Measurements from ENCODE around the gene ISM2.
A peak's percentile ranks its signal among the peaks of the same experiment; 100 is the strongest.

ISM2 gene

GRCh38 chr14:77505031-77505430 lies 6.4 kb upstream of the ISM2 start:
- H3K4me1 ChIP-seq (ENCODE audit: control insufficient read depth, insufficient read depth, low read length), result no peaks in the 10 kb centered on the region
- no peak overlapping the region for H3K9ac ChIP-seq (ENCODE audit: low read depth, low read length)
- no peaks in the 10 kb centered on the region for H3K36me3 ChIP-seq (ENCODE audit: control insufficient read depth, insufficient read depth, low read length)
- peaks cover 9% of the 10 kb centered on the region for H3K27me3 ChIP-seq (ENCODE audit: control insufficient read depth, insufficient read depth, low read length)
- no peaks in the 10 kb centered on the region for H3K9me3 ChIP-seq (ENCODE audit: control insufficient read depth, insufficient read depth, low read length)
- H3K4me3 ChIP-seq (ENCODE audit: low read depth, low read length), result no peak overlapping the region

- H3K9me3 ChIP-seq (ENCODE audit: control insufficient read depth, insufficient read depth, low read length), result no peaks in the 10 kb centered on the region
- no peak overlapping the region for H3K9ac ChIP-seq (ENCODE audit: low read depth, low read length)
- no peaks in the 10 kb centered on the region for H3K4me1 ChIP-seq (ENCODE audit: control insufficient read depth, insufficient read depth, low read length)
- H3K27me3 ChIP-seq (ENCODE audit: control insufficient read depth, insufficient read depth, low read length), result peaks cover 23% of the 10 kb centered on the region
- H3K36me3 ChIP-seq (ENCODE audit: control insufficient read depth, insufficient read depth, low read length), result no peaks in the 10 kb centered on the region
- H3K4me3 ChIP-seq (ENCODE audit: low read depth, low read length), result no peak overlapping the region
These were observed 4.5 kb upstream of the ISM2 start for GRCh38 chr14:77503138-77503537.

GRCh38 chr14:77502109-77502782 lies 3.6 kb upstream of the ISM2 start:
- Histone ChIP-seq H3K4me3 (ENCODE audit: low read depth, low read length) (no peak overlapping the region), H3K4me1 (ENCODE audit: control insufficient read depth, insufficient read depth, low read length) (no peaks in the 10 kb centered on the region)

GRCh38 chr14:77498984-77499527 lies 440 bp upstream of the ISM2 start:
- peak overlapping the region; percentile 68 for H3K4me3 ChIP-seq (ENCODE audit: low read depth, low read length)
- no peaks in the 10 kb centered on the region for H3K36me3 ChIP-seq (ENCODE audit: control insufficient read depth, insufficient read depth, low read length)
- H3K9me3 ChIP-seq (ENCODE audit: control insufficient read depth, insufficient read depth, low read length), result no peaks in the 10 kb centered on the region
- H3K27me3 ChIP-seq (ENCODE audit: control insufficient read depth, insufficient read depth, low read length), result peaks cover 40% of the 10 kb centered on the region
- no peaks in the 10 kb centered on the region for H3K4me1 ChIP-seq (ENCODE audit: control insufficient read depth, insufficient read depth, low read length)
- H3K9ac ChIP-seq (ENCODE audit: low read depth, low read length), result peak overlapping the region; percentile 24

More at GRCh38 chr14:77502109-77502782, 3.6 kb upstream of the ISM2 start:
- no peaks in the 10 kb centered on the region for H3K36me3 ChIP-seq (ENCODE audit: control insufficient read depth, insufficient read depth, low read length)
- H3K9ac ChIP-seq (ENCODE audit: low read depth, low read length), result no peak overlapping the region
- no peaks in the 10 kb centered on the region for H3K9me3 ChIP-seq (ENCODE audit: control insufficient read depth, insufficient read depth, low read length)
- peaks cover 32% of the 10 kb centered on the region for H3K27me3 ChIP-seq (ENCODE audit: control insufficient read depth, insufficient read depth, low read length)

GRCh38 chr14:77495334-77495733 lies 3.3 kb downstream of the ISM2 start:
- Histone ChIP-seq H3K9ac (ENCODE audit: low read depth, low read length) (no peak overlapping the region), H3K36me3 (ENCODE audit: control insufficient read depth, insufficient read depth, low read length) (no peaks in the 10 kb centered on the region), H3K4me1 (ENCODE audit: control insufficient read depth, insufficient read depth, low read length) (no peaks in the 10 kb centered on the region), H3K27me3 (ENCODE audit: control insufficient read depth, insufficient read depth, low read length) (peaks cover 34% of the 10 kb centered on the region), H3K9me3 (ENCODE audit: control insufficient read depth, insufficient read depth, low read length) (no peaks in the 10 kb centered on the region), H3K4me3 (ENCODE audit: low read depth, low read length) (no peak overlapping the region)

GRCh38 chr14:77491056-77491455 lies 7.6 kb downstream of the ISM2 start:
- Histone ChIP-seq H3K4me1 (ENCODE audit: control insufficient read depth, insufficient read depth, low read length) (no peaks in the 10 kb centered on the region), H3K9ac (ENCODE audit: low read depth, low read length) (no peak overlapping the region), H3K36me3 (ENCODE audit: control insufficient read depth, insufficient read depth, low read length) (no peaks in the 10 kb centered on the region), H3K4me3 (ENCODE audit: low read depth, low read length) (no peak overlapping the region), H3K9me3 (ENCODE audit: control insufficient read depth, insufficient read depth, low read length) (no peaks in the 10 kb centered on the region), H3K27me3 (ENCODE audit: control insufficient read depth, insufficient read depth, low read length) (peaks cover 2% of the 10 kb centered on the region)

GRCh38 chr14:77490347-77490986 lies 8.1 kb downstream of the ISM2 start:
- Histone ChIP-seq H3K27me3 (ENCODE audit: control insufficient read depth, insufficient read depth, low read length) (peaks cover 2% of the 10 kb centered on the region), H3K4me1 (ENCODE audit: control insufficient read depth, insufficient read depth, low read length) (no peaks in the 10 kb centered on the region), H3K36me3 (ENCODE audit: control insufficient read depth, insufficient read depth, low read length) (no peaks in the 10 kb centered on the region), H3K9me3 (ENCODE audit: control insufficient read depth, insufficient read depth, low read length) (no peaks in the 10 kb centered on the region), H3K9ac (ENCODE audit: low read depth, low read length) (no peak overlapping the region), H3K4me3 (ENCODE audit: low read depth, low read length) (no peak overlapping the region)

- Histone ChIP-seq H3K4me1 (ENCODE audit: control insufficient read depth, insufficient read depth, low read length) (no peaks in the 10 kb centered on the region), H3K9ac (ENCODE audit: low read depth, low read length) (no peak overlapping the region), H3K27me3 (ENCODE audit: control insufficient read depth, insufficient read depth, low read length) (no peaks in the 10 kb centered on the region), H3K36me3 (ENCODE audit: control insufficient read depth, insufficient read depth, low read length) (no peaks in the 10 kb centered on the region), H3K9me3 (ENCODE audit: control insufficient read depth, insufficient read depth, low read length) (no peaks in the 10 kb centered on the region), H3K4me3 (ENCODE audit: low read depth, low read length) (no peak overlapping the region)
These were observed 9.6 kb downstream of the ISM2 start for GRCh38 chr14:77489041-77489440.

- no peaks in the 10 kb centered on the region for H3K4me1 ChIP-seq (ENCODE audit: control insufficient read depth, insufficient read depth, low read length)
- H3K9me3 ChIP-seq (ENCODE audit: control insufficient read depth, insufficient read depth, low read length), result no peaks in the 10 kb centered on the region
- H3K4me3 ChIP-seq (ENCODE audit: low read depth, low read length), result no peak overlapping the region
- no peaks in the 10 kb centered on the region for H3K27me3 ChIP-seq (ENCODE audit: control insufficient read depth, insufficient read depth, low read length)
- no peak overlapping the region for H3K9ac ChIP-seq (ENCODE audit: low read depth, low read length)
- no peaks in the 10 kb centered on the region for H3K36me3 ChIP-seq (ENCODE audit: control insufficient read depth, insufficient read depth, low read length)
These were observed 10.1 kb downstream of the ISM2 start for GRCh38 chr14:77488558-77488957.

- Histone ChIP-seq H3K27me3 (ENCODE audit: control insufficient read depth, insufficient read depth, low read length) (no peaks in the 10 kb centered on the region), H3K4me3 (ENCODE audit: low read depth, low read length) (no peak overlapping the region), H3K36me3 (ENCODE audit: control insufficient read depth, insufficient read depth, low read length) (no peaks in the 10 kb centered on the region), H3K4me1 (ENCODE audit: control insufficient read depth, insufficient read depth, low read length) (no peaks in the 10 kb centered on the region), H3K9me3 (ENCODE audit: control insufficient read depth, insufficient read depth, low read length) (no peaks in the 10 kb centered on the region), H3K9ac (ENCODE audit: low read depth, low read length) (no peak overlapping the region)
These were observed 12.5 kb downstream of the ISM2 start for GRCh38 chr14:77485901-77486678.

- Histone ChIP-seq H3K4me3 (ENCODE audit: low read depth, low read length) (no peak overlapping the region), H3K9ac (ENCODE audit: low read depth, low read length) (no peak overlapping the region)
These were observed 13.4 kb downstream of the ISM2 start for GRCh38 chr14:77485256-77485655.

More at GRCh38 chr14:77485256-77485655, 13.4 kb downstream of the ISM2 start:
- H3K4me1 ChIP-seq (ENCODE audit: control insufficient read depth, insufficient read depth, low read length), result no peaks in the 10 kb centered on the region
- H3K36me3 ChIP-seq (ENCODE audit: control insufficient read depth, insufficient read depth, low read length), result no peaks in the 10 kb centered on the region
- H3K9me3 ChIP-seq (ENCODE audit: control insufficient read depth, insufficient read depth, low read length), result no peaks in the 10 kb centered on the region
- no peaks in the 10 kb centered on the region for H3K27me3 ChIP-seq (ENCODE audit: control insufficient read depth, insufficient read depth, low read length)
